Fibroblast of villous mesenchyme (primary cell): ENCODE data around the gene RPS6KB1. TPM values are rescaled to one million over a fixed set of nuclear protein-coding genes. Genes with fewer than 3 reads are reported as not detected.
"Not testable (repeated sequence)": the region's sequence is repeated elsewhere in the genome, so short reads cannot be mapped to it uniquely, and the experiment has no call there.

Source experiments
- DNase-seq: peaks from one replicate; pipeline ENCODE4 v3.0.0-alpha.2; 2010; ENCODE audit warnings: low read depth
- H3K4me3 ChIP-seq: 2 replicates; pipeline ENCODE4 v1.5.1; 2011; ENCODE audit warnings: low read depth, mild to moderate bottlenecking, low read length
- CTCF ChIP-seq: IDR thresholded peaks from 2 replicates; pipeline ENCODE4 v1.5.1; 2012; ENCODE audit warnings: low read depth, mild to moderate bottlenecking, low read length; ENCODE audit not compliant: insufficient read depth
- total RNA-seq: library from RNA; depleted of rRNA; stranded (reverse); fragments of >200 nt; gene quantifications from 2 replicates; pipeline ENCODE4 v1.2.3, GENCODE V29; 2012

RPS6KB1 gene
- 22.2 and 26.3 TPM in 2 replicates for total RNA-seq

- TF ChIP-seq CTCF: no peak
- H3K4me3 ChIP-seq: peak within 1 kb of the TSS; percentile 96
- peak; percentile 100 for DNase-seq
Measured at GRCh38 chr17:59892924-59893675, at the start of gene RPS6KB1, which contains the start of gene TUBD1. Gene RPS6KB1 (plus strand): TSS chr17:59893121. CDS start chr17:59893185, 64 bp downstream. Gene TUBD1 (minus strand): TSS chr17:59892943. CDS start chr17:59891002, 1,941 bp downstream.

- TF ChIP-seq CTCF: no peak
- H3K4me3 ChIP-seq: no peak overlapping the region
- peak; percentile 67 for DNase-seq
Measured at GRCh38 chr17:59844884-59845594, 47.9 kb upstream of the RPS6KB1 start.

GRCh38 chr17:59845595-59846393 is 47.1 kb upstream of the RPS6KB1 start:
- peak; percentile 84 for DNase-seq
- no peak for TF ChIP-seq CTCF
- no peak overlapping the region for H3K4me3 ChIP-seq

- no peak overlapping the region for H3K4me3 ChIP-seq
- peak; percentile 90 for DNase-seq
- TF ChIP-seq CTCF: no peak
Measured at GRCh38 chr17:59846394-59847165, 46.3 kb upstream of the RPS6KB1 start.

GRCh38 chr17:59848385-59848668 is 44.6 kb upstream of the RPS6KB1 start:
- no peak overlapping the region for H3K4me3 ChIP-seq
- DNase-seq: no peak
- TF ChIP-seq CTCF: no peak

GRCh38 chr17:59848778-59849177 is 44.1 kb upstream of the RPS6KB1 start:
- no peak for TF ChIP-seq CTCF
- H3K4me3 ChIP-seq: no peak overlapping the region
- DNase-seq: peak; percentile 97

GRCh38 chr17:59850311-59850710 is 42.6 kb upstream of the RPS6KB1 start:
- not testable (repeated sequence) for H3K4me3 ChIP-seq, DNase-seq
